Tibial nerve (tissue), 3 donors: ENCODE results near the gene ST8SIA4.

Experiments used
- POLR2A ChIP-seq, 2 donors: fragments of 450-650 bp; IDR thresholded peaks; one replicate each; pipeline ENCODE4 v1.6.1; 2017; ENCODE audit warnings: antibody characterized with exemption in 2 of 2, mild to moderate bottlenecking in 2 of 2, moderate library complexity in 2 of 2
- TF ChIP-seq, protein P1 (sequence below), 5 experiments: fragments of 200-600 bp in 3 of 5; fragments of 450-650 bp in 2 of 5; sonication (generic) in 3 of 5; IDR thresholded peaks; one replicate each; pipeline ENCODE4 v1.5.1; 2016 to 2019; ENCODE audit warnings: antibody characterized with exemption in 5 of 5, mild to moderate bottlenecking in 3 of 5, moderate library complexity in 2 of 5

DNA sequence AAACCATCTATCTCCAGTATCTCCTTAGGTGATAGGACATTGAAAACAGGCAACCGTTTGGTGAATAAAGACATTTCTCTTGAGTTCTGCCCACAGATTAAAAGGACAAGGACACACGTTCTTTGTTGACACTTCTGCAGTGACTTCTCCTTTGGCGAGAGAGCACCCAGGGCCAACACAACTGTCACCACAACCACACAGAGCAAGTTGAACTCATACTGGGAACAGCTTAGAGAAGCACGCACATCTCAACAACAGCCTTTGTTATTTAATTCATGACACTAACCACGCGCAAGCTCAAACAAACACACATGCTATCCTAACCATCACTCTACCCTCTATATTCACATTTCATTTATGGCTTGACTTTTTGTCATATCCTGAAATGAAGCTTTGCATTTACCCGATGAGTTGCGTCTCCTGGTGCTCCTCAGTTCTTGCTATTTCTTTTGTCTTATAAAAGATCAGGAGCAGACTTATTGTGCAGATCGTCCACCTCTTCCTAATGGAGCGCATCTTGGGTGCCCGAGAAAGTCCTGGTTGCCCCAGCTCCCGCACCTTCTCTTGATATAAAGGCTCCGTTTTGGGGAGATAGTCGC is 543 bp downstream of the ST8SIA4 start:
- TF ChIP-seq, protein P1, sequence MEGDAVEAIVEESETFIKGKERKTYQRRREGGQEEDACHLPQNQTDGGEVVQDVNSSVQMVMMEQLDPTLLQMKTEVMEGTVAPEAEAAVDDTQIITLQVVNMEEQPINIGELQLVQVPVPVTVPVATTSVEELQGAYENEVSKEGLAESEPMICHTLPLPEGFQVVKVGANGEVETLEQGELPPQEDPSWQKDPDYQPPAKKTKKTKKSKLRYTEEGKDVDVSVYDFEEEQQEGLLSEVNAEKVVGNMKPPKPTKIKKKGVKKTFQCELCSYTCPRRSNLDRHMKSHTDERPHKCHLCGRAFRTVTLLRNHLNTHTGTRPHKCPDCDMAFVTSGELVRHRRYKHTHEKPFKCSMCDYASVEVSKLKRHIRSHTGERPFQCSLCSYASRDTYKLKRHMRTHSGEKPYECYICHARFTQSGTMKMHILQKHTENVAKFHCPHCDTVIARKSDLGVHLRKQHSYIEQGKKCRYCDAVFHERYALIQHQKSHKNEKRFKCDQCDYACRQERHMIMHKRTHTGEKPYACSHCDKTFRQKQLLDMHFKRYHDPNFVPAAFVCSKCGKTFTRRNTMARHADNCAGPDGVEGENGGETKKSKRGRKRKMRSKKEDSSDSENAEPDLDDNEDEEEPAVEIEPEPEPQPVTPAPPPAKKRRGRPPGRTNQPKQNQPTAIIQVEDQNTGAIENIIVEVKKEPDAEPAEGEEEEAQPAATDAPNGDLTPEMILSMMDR (IDR thresholded peaks at IDR 0.05): no peak
- no peak for TF ChIP-seq POLR2A (IDR thresholded peaks at IDR 0.05)
